NCI-H748 (cell line): Measurements from ENCODE around the gene SNX22.
"Not testable (repeated sequence)": the region's sequence is repeated elsewhere in the genome, so short reads cannot be mapped to it uniquely, and the experiment has no call there.

Source experiments
- DNase-seq: peaks from one replicate; lab custom pipeline; 2025; ENCODE audit not compliant: unreplicated experiment; lab: John Stamatoyannopoulos, UW

Gene SNX22

GRCh38 chr15:64151727-64152506 is at the start of gene SNX22:
TSS of gene SNX22 (plus strand) at chr15:64151731. CDS start at chr15:64151776, 45 bp downstream.
- peak; percentile 52 for DNase-seq

- no peak for DNase-seq
Measured at GRCh38 chr15:64102497-64102896, 49.0 kb upstream of the SNX22 start.

GRCh38 chr15:64105113-64105704 is 46.3 kb upstream of the SNX22 start:
- DNase-seq: no peak

GRCh38 chr15:64107337-64107736 is 44.2 kb upstream of the SNX22 start:
- DNase-seq: no peak

- DNase-seq: not testable (repeated sequence)
Measured at GRCh38 chr15:64110108-64110701, 41.3 kb upstream of the SNX22 start.

- no peak for DNase-seq
Measured at GRCh38 chr15:64110950-64111678, 40.4 kb upstream of the SNX22 start.

GRCh38 chr15:64111679-64112050 is 39.9 kb upstream of the SNX22 start:
- no peak for DNase-seq

- DNase-seq: no peak
Measured at GRCh38 chr15:64112073-64112772, 39.3 kb upstream of the SNX22 start.

- no peak for DNase-seq
Measured at GRCh38 chr15:64112904-64113303, 38.6 kb upstream of the SNX22 start.

GRCh38 chr15:64117759-64118487 is 33.6 kb upstream of the SNX22 start:
- no peak for DNase-seq

GRCh38 chr15:64120322-64120721 is 31.2 kb upstream of the SNX22 start:
- DNase-seq: not testable (repeated sequence)

GRCh38 chr15:64121614-64122013 is 29.9 kb upstream of the SNX22 start:
- DNase-seq: no peak

- no peak for DNase-seq
Measured at GRCh38 chr15:64122444-64122843, 29.1 kb upstream of the SNX22 start.

GRCh38 chr15:64122936-64123351 is 28.6 kb upstream of the SNX22 start:
- DNase-seq: no peak

GRCh38 chr15:64125978-64126377 is 25.6 kb upstream of the SNX22 start:
- DNase-seq: no peak

- DNase-seq: no peak
Measured at GRCh38 chr15:64127521-64128270, 23.8 kb upstream of the SNX22 start.

GRCh38 chr15:64130159-64130558 is 21.4 kb upstream of the SNX22 start:
- DNase-seq: no peak

- DNase-seq: no peak
Measured at GRCh38 chr15:64131547-64131946, 20.0 kb upstream of the SNX22 start.

GRCh38 chr15:64132217-64132616 is 19.3 kb upstream of the SNX22 start:
- DNase-seq: no peak
